ENCODE measurements around the gene SUCLG2. TPM values are rescaled to one million over a fixed set of nuclear protein-coding genes. Genes with fewer than 3 reads are reported as not detected.

The SUCLG2 gene
- total RNA-seq, 3 donors from 2014 or later (not counting 1 experiment from before 2014, with no cell fraction given) = 43.6 to 55.8 (median 49.9) TPM

DNA sequence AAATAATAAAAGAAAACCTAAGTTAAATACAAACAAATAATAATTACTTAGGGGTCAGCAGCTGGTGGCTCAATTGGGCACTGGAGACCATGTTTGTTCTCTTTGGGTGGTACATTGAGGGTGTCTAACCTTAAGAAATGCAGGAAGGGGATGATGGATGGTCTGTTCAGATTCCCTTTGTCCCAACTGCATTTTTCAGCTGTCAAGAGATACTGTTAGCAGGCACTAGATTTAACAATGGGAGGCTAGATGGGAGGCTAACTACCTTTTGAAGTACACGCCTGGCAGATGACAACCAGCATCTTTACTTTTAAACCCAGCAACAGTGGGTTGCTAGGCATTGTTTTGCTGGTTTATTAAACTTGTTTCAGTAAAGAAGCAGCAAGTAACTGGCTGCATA, 222.5 kb downstream of the SUCLG2 start:
- H3K27ac Mint-ChIP-seq = no peak overlapping the region
- no peak overlapping the region for H3K4me3 Mint-ChIP-seq
- TF ChIP-seq, protein P1, sequence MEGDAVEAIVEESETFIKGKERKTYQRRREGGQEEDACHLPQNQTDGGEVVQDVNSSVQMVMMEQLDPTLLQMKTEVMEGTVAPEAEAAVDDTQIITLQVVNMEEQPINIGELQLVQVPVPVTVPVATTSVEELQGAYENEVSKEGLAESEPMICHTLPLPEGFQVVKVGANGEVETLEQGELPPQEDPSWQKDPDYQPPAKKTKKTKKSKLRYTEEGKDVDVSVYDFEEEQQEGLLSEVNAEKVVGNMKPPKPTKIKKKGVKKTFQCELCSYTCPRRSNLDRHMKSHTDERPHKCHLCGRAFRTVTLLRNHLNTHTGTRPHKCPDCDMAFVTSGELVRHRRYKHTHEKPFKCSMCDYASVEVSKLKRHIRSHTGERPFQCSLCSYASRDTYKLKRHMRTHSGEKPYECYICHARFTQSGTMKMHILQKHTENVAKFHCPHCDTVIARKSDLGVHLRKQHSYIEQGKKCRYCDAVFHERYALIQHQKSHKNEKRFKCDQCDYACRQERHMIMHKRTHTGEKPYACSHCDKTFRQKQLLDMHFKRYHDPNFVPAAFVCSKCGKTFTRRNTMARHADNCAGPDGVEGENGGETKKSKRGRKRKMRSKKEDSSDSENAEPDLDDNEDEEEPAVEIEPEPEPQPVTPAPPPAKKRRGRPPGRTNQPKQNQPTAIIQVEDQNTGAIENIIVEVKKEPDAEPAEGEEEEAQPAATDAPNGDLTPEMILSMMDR (IDR thresholded peaks at IDR 0.05) = no peak
- no peak for ATAC-seq
- WGBS (ENCODE audit: insufficient coverage) = 100% methylated on average over 1 of the region's 1 CpG
- Histone ChIP-seq H3K27ac (ENCODE audit: low read length) (no peak overlapping the region), H3K9me3 (ENCODE audit: control insufficient read depth, insufficient read depth, low read length) (peaks cover 4% of the 10 kb centered on the region), H3K4me3 (ENCODE audit: low read length) (no peak overlapping the region), H3K4me1 (ENCODE audit: control insufficient read depth, insufficient read depth, low read length) (no peaks in the 10 kb centered on the region), H3K27me3 (ENCODE audit: control insufficient read depth, insufficient read depth, low read length) (no peaks in the 10 kb centered on the region), H3K36me3 (ENCODE audit: control insufficient read depth, insufficient read depth, low read length) (no peaks in the 10 kb centered on the region)
- no peaks in the 10 kb centered on the region for H3K36me3 Mint-ChIP-seq
- H3K9me3 Mint-ChIP-seq = peaks cover 0 to 2% of the 10 kb centered on the region in 2 donors
- H3K27me3 Mint-ChIP-seq (ENCODE audit: low read depth in 2 of 2) = no peaks in the 10 kb centered on the region
- DNase-seq = no peak
- H3K4me1 Mint-ChIP-seq = peaks cover 18 to 24% of the 10 kb centered on the region in 2 donors
- intact Hi-C loops (cut with micrococcal nuclease) = no loop called here

DNA sequence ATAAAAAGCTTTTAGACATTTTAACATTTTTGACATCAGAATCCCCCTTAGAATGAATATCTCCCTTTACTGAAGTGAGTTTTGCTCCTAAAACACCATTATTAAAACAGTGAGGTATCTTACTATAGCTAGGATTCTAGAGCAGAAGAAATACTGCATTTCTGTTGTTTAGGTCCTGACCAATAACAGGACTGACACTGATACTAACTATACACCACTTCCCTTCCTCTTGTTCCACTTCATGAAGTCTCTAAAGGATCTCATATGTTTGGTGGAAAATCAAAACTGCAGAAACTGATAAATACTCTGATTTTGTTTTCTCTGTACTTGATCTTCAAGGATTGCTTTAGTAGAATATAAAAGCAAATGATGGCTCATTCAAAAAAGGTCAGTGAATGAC, 230.7 kb downstream of the SUCLG2 start:
- Histone ChIP-seq H3K27ac (ENCODE audit: low read length) (no peak overlapping the region), H3K4me3 (ENCODE audit: low read length) (no peak overlapping the region), H3K27me3 (ENCODE audit: control insufficient read depth, insufficient read depth, low read length) (no peaks in the 10 kb centered on the region), H3K9me3 (ENCODE audit: control insufficient read depth, insufficient read depth, low read length) (no peaks in the 10 kb centered on the region), H3K36me3 (ENCODE audit: control insufficient read depth, insufficient read depth, low read length) (peaks cover 8% of the 10 kb centered on the region), H3K4me1 (ENCODE audit: control insufficient read depth, insufficient read depth, low read length) (no peaks in the 10 kb centered on the region)
- peaks cover 33 to 37% of the 10 kb centered on the region in 2 donors for H3K4me1 Mint-ChIP-seq
- no peak for ATAC-seq
- H3K27ac Mint-ChIP-seq = no peak overlapping the region
- intact Hi-C loops (cut with micrococcal nuclease) = no loop called here
- TF ChIP-seq, protein P1 (IDR thresholded peaks at IDR 0.05) = no peak
- no peaks in the 10 kb centered on the region for H3K27me3 Mint-ChIP-seq (ENCODE audit: low read depth in 2 of 2)
- H3K36me3 Mint-ChIP-seq = peaks cover 20% of the 10 kb centered on the region
- peaks cover 0 to 8% of the 10 kb centered on the region in 2 donors for H3K9me3 Mint-ChIP-seq
- H3K4me3 Mint-ChIP-seq = no peak overlapping the region
- no peak for DNase-seq

DNA sequence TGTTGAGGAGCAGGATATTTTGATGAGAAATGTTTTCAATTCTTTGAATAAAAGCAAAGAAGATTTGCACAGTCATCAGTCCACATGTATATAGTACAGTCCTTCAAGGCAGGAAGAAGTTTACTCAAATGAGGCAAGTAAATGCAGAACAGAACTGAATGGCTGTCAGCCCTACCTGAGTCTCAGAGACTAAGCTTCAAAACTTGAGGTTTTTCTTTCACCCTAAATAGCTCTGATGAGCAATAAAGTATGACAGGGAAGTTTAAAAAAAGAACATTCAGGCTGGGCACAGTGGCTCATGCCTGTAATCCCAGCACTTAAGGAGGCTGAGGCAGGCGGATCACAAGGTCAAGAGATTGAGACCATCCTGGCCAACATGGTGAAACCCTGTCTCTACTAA, 232.5 kb downstream of the SUCLG2 start:
- H3K4me3 Mint-ChIP-seq = no peak overlapping the region
- H3K27ac Mint-ChIP-seq = no peak overlapping the region
- Histone ChIP-seq H3K27ac (ENCODE audit: low read length) (no peak overlapping the region), H3K36me3 (ENCODE audit: control insufficient read depth, insufficient read depth, low read length) (peaks cover 8% of the 10 kb centered on the region), H3K4me1 (ENCODE audit: control insufficient read depth, insufficient read depth, low read length) (no peaks in the 10 kb centered on the region), H3K27me3 (ENCODE audit: control insufficient read depth, insufficient read depth, low read length) (no peaks in the 10 kb centered on the region), H3K9me3 (ENCODE audit: control insufficient read depth, insufficient read depth, low read length) (no peaks in the 10 kb centered on the region), H3K4me3 (ENCODE audit: low read length) (no peak overlapping the region)
- peaks cover 29 to 33% of the 10 kb centered on the region in 2 donors for H3K4me1 Mint-ChIP-seq
- H3K9me3 Mint-ChIP-seq = peaks cover 0 to 6% of the 10 kb centered on the region in 2 donors
- H3K27me3 Mint-ChIP-seq (ENCODE audit: low read depth in 2 of 2) = no peaks in the 10 kb centered on the region
- intact Hi-C loops (cut with micrococcal nuclease) = no loop called here
- TF ChIP-seq, protein P1 (IDR thresholded peaks at IDR 0.05) = no peak
- WGBS (ENCODE audit: insufficient coverage) = 92% methylated on average over 1 of the region's 1 CpG
- no peak for DNase-seq
- no peak for ATAC-seq
- peaks cover 24% of the 10 kb centered on the region for H3K36me3 Mint-ChIP-seq

DNA sequence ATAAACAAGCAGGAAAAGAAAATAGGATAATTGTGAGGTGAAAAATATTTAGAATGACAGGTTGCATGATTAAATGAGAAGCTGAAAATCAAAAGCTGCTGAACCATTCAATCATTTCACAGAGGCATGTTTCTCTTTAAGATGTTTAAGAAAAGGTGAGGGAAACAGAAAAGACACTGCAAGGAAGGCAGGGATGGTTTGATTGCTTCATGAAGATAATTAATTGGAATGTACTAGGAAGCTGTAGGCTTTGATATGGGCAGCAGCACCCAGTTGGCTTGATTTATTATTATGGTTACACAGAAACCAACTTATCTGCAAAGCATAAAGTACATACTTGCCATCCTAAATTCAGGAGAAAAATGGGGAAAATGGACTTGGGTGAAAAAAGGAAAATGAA, 234.6 kb downstream of the SUCLG2 start:
- TF ChIP-seq, protein P1 (IDR thresholded peaks at IDR 0.05) = no peak
- ATAC-seq (no peak), DNase-seq (no peak)
- H3K9me3 Mint-ChIP-seq = peaks cover 0 to 6% of the 10 kb centered on the region in 2 donors
- H3K27me3 ChIP-seq (ENCODE audit: control insufficient read depth, insufficient read depth, low read length) = no peaks in the 10 kb centered on the region
- no peaks in the 10 kb centered on the region for H3K4me1 ChIP-seq (ENCODE audit: control insufficient read depth, insufficient read depth, low read length)
- no peaks in the 10 kb centered on the region for H3K9me3 ChIP-seq (ENCODE audit: control insufficient read depth, insufficient read depth, low read length)
- peaks cover 8% of the 10 kb centered on the region for H3K36me3 ChIP-seq (ENCODE audit: control insufficient read depth, insufficient read depth, low read length)
- H3K27ac Mint-ChIP-seq = no peak overlapping the region
- no peak overlapping the region for H3K4me3 ChIP-seq (ENCODE audit: low read length)
- H3K27ac ChIP-seq (ENCODE audit: low read length) = no peak overlapping the region
- intact Hi-C loops (cut with micrococcal nuclease) = no loop called here
- H3K27me3 Mint-ChIP-seq (ENCODE audit: low read depth in 2 of 2) = no peaks in the 10 kb centered on the region
- H3K36me3 Mint-ChIP-seq = peaks cover 24% of the 10 kb centered on the region
- H3K4me3 Mint-ChIP-seq = no peak overlapping the region
- peaks cover 32 to 33% of the 10 kb centered on the region in 2 donors for H3K4me1 Mint-ChIP-seq

Measured in natural killer cell (primary cell).